Keratinocyte (primary cell): Measurements from ENCODE around the gene LGI4. TPM values are rescaled to one million over a fixed set of nuclear protein-coding genes. Genes with fewer than 3 reads are reported as not detected.

Experiments used
- DNase-seq: peaks from one replicate; pipeline ENCODE4 v3.0.0-alpha.2; 2011; ENCODE audit warnings: low read depth, missing footprints, low spot score
- FAIRE-seq: peaks from 2 replicates; lab custom pipeline; 2011; peaks lifted over from hg19 to GRCh38; lab: Jason Lieb, UNC
- H2AFZ ChIP-seq: 2 replicates; pipeline ENCODE4 v1.6.0; 2012; ENCODE audit warnings: low read length, control low read depth, inconsistent platforms; ENCODE audit not compliant: control insufficient read depth
- H3K27ac ChIP-seq: 2 replicates; pipeline ENCODE4 v1.5.1; 2011; ENCODE audit warnings: low read length; ENCODE audit not compliant: control insufficient read depth, insufficient read depth
- H3K27me3 ChIP-seq: 3 replicates; pipeline ENCODE4 v1.6.0; 2011; ENCODE audit warnings: low read length; ENCODE audit not compliant: control insufficient read depth, insufficient read depth; ENCODE audit errors: extremely low read depth
- H3K36me3 ChIP-seq, 2 experiments: 2 replicates in 1 of 2; 3 replicates in 1 of 2; pipeline ENCODE4 v1.5.1; 2011; ENCODE audit warnings: low read length in 2 of 2, mild to moderate bottlenecking in 1 of 2; ENCODE audit not compliant: control insufficient read depth in 2 of 2, insufficient read depth in 2 of 2; ENCODE audit errors: extremely low read depth in 1 of 2
- H3K4me1 ChIP-seq: 3 replicates; pipeline ENCODE4 v1.5.1; 2011; ENCODE audit warnings: low read length; ENCODE audit not compliant: control insufficient read depth, insufficient read depth; ENCODE audit errors: extremely low read depth
- H3K4me2 ChIP-seq: 3 replicates; pipeline ENCODE4 v1.6.0; 2011; ENCODE audit warnings: low read depth, low read length; ENCODE audit not compliant: control insufficient read depth, insufficient read depth; ENCODE audit errors: extremely low read depth
- H3K4me3 ChIP-seq, 3 experiments: fragments of 200-600 bp in 1 of 3; sonication (generic) in 1 of 3; 2 replicates in 2 of 3; 3 replicates in 1 of 3; pipeline ENCODE4 v1.5.1; 2011 to 2016; ENCODE audit warnings: low read length in 3 of 3, mild to moderate bottlenecking in 3 of 3, control low read depth in 2 of 3, inconsistent platforms in 1 of 3, low read depth in 1 of 3, mixed read lengths in 1 of 3, mixed run types in 1 of 3, moderate library complexity in 1 of 3; ENCODE audit not compliant: control insufficient read depth in 2 of 3, insufficient read depth in 2 of 3; ENCODE audit errors: extremely low read depth in 1 of 3
- H3K79me2 ChIP-seq: 2 replicates; pipeline ENCODE4 v1.6.0; 2012; ENCODE audit warnings: low read length; ENCODE audit not compliant: control insufficient read depth, insufficient read depth
- H3K9ac ChIP-seq: 3 replicates; pipeline ENCODE4 v1.6.0; 2011; ENCODE audit warnings: low read length; ENCODE audit not compliant: control insufficient read depth, insufficient read depth; ENCODE audit errors: extremely low read depth
- H3K9me1 ChIP-seq: 3 replicates; pipeline ENCODE4 v1.6.0; 2011; ENCODE audit warnings: low read length; ENCODE audit not compliant: control insufficient read depth, insufficient read depth; ENCODE audit errors: extremely low read depth
- H3K9me3 ChIP-seq: 2 replicates; pipeline ENCODE4 v1.5.1; 2012; ENCODE audit warnings: low read depth, low read length; ENCODE audit not compliant: control insufficient read depth
- H4K20me1 ChIP-seq: 3 replicates; pipeline ENCODE4 v1.6.0; 2011; ENCODE audit warnings: low read length; ENCODE audit not compliant: control insufficient read depth, insufficient read depth; ENCODE audit errors: extremely low read depth
- EZH2 ChIP-seq: IDR thresholded peaks from one replicate; pipeline ENCODE4 v1.6.1; 2012; ENCODE audit warnings: inconsistent platforms, mild to moderate bottlenecking, low read length, moderate library complexity
- dilution Hi-C: fragments of 300-500 bp; cut with MboI; formaldehyde crosslinking; loops from one replicate; pipeline ENCODE4 v1.7.0; 2020; ENCODE audit warnings: low sequenced_read_pairs; ENCODE audit not compliant: extremely low pct_ligation_motif_present
- polyA plus RNA-seq, 5 experiments: library from polyadenylated mRNA; depleted of rRNA in 3 of 5; stranded (reverse) in 3 of 5; stranded (forward) in 1 of 5; unstranded in 1 of 5; fragments of >200 nt; gene quantifications; 1 replicate in 1 of 5; 2 replicates in 3 of 5; 3 replicates in 1 of 5; pipeline versions ENCODE4 v1.2.1 to v1.2.3, GENCODE V29; 2011 to 2012; ENCODE audit warnings: missing spikeins in 2 of 5, low read depth in 1 of 5, low replicate concordance in 1 of 5
- TF ChIP-seq, protein P1 (sequence below), 3 experiments: IDR thresholded peaks in 1 of 3; conservative IDR thresholded peaks in 1 of 3; optimal IDR thresholded peaks in 1 of 3; 2 replicates in 2 of 3; 3 replicates in 1 of 3; pipeline versions ENCODE3 to v1.5.1; 2011; ENCODE audit warnings: low read length in 3 of 3, mild to moderate bottlenecking in 3 of 3, moderate library complexity in 2 of 3, control low read depth in 1 of 3, inconsistent platforms in 1 of 3; ENCODE audit not compliant: insufficient read depth in 2 of 3; ENCODE audit errors: extremely low read depth in 1 of 3

The LGI4 gene
- polyA plus RNA-seq, 1 donor (not counting 4 experiments of a cell fraction or from before 2014, with no cell fraction given) = 0.01 TPM

DNA sequence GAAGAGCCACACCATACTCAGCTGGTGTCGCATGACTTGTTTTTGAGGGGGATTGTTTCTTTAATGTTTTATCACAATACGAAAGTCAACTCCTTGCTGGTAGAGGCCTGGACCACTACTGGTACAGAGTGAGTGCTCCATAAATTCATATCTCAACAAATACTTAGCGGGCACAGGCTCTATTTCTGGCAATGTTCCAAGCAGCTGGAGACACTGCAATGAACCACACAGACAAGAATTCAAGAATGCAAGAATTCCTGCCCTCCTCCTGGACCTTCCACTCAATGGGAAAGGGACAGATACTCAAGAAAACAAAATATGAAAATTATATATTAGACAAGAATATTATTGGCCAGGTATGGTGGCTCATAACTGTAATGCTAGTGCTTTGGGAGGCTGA lies 14.6 kb upstream of the LGI4 start:
- Histone ChIP-seq H3K9ac (no peak overlapping the region), H3K4me3 (no peak overlapping the region), H3K79me2 (no peaks in the 10 kb centered on the region), H3K9me1 (no peaks in the 10 kb centered on the region), H3K36me3 (no peaks in the 10 kb centered on the region), H3K4me1 (peaks cover 14% of the 10 kb centered on the region), H4K20me1 (no peaks in the 10 kb centered on the region), H3K9me3 (no peaks in the 10 kb centered on the region), H2AFZ (no peak overlapping the region), H3K27ac (no peak overlapping the region), H3K4me2 (no peak overlapping the region), H3K27me3 (no peaks in the 10 kb centered on the region)
- FAIRE-seq (no peak), DNase-seq (no peak)
- dilution Hi-C loops = no loop called here
- TF ChIP-seq EZH2 = no peak
- TF ChIP-seq, protein P1, sequence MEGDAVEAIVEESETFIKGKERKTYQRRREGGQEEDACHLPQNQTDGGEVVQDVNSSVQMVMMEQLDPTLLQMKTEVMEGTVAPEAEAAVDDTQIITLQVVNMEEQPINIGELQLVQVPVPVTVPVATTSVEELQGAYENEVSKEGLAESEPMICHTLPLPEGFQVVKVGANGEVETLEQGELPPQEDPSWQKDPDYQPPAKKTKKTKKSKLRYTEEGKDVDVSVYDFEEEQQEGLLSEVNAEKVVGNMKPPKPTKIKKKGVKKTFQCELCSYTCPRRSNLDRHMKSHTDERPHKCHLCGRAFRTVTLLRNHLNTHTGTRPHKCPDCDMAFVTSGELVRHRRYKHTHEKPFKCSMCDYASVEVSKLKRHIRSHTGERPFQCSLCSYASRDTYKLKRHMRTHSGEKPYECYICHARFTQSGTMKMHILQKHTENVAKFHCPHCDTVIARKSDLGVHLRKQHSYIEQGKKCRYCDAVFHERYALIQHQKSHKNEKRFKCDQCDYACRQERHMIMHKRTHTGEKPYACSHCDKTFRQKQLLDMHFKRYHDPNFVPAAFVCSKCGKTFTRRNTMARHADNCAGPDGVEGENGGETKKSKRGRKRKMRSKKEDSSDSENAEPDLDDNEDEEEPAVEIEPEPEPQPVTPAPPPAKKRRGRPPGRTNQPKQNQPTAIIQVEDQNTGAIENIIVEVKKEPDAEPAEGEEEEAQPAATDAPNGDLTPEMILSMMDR (optimal IDR thresholded peaks at IDR 0.05 in 1 of 3, IDR thresholded peaks at IDR 0.05 in 1 of 3, conservative IDR thresholded peaks at IDR 0.05 in 1 of 3; ENCODE audit: extremely low read depth in 1 of 3, insufficient read depth in 2 of 3, low read length in 3 of 3) = no peak

DNA sequence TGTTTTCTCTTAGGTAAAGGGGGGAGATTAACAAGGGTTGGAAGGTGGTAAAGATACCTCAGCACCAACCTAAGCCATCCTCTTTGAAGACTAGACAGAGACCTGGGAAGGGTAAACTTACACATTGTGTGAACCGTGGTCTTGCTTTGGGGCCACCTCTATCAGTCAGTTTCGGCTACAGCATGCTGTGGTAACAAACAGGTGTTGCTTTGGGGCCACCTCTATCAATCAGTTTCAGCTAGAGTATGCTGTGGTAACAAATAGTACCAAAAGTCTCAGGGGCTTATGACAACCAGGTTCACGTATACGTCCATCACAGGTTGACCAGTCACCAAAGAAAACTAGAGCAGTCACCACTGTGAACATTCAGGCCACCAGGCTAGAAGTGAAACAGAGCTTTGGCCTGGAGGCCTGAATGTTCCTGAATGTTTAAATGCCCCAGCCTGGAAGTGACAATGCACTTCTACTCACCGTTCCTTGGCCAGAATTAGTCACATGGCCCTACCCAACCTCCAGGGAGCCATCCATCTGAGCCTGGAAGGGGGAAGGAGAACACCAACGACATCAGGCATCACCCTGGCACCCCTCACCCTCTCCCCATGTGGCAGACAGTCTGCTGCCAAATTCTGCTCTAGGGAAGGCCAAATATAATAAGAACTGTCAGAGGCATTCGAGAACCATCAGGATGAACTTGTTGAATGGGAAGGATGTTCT lies 12.0 kb upstream of the LGI4 start:
- Histone ChIP-seq H3K9ac (no peak overlapping the region), H3K4me3 (no peak overlapping the region), H3K79me2 (no peaks in the 10 kb centered on the region), H2AFZ (no peak overlapping the region), H3K4me2 (no peak overlapping the region), H3K36me3 (no peaks in the 10 kb centered on the region), H3K9me1 (no peaks in the 10 kb centered on the region), H3K4me1 (peaks cover 13% of the 10 kb centered on the region), H3K9me3 (no peaks in the 10 kb centered on the region), H3K27ac (no peak overlapping the region), H4K20me1 (no peaks in the 10 kb centered on the region), H3K27me3 (peaks cover 19% of the 10 kb centered on the region)
- no peak for DNase-seq
- dilution Hi-C loops = no loop called here
- TF ChIP-seq, protein P1 (optimal IDR thresholded peaks at IDR 0.05 in 1 of 3, IDR thresholded peaks at IDR 0.05 in 1 of 3, conservative IDR thresholded peaks at IDR 0.05 in 1 of 3; ENCODE audit: extremely low read depth in 1 of 3, insufficient read depth in 2 of 3, low read length in 3 of 3) = no peak
- TF ChIP-seq EZH2 = no peak
- FAIRE-seq = no peak
